ENCODE measurements around the gene OTUD1.

OTUD1 gene

GRCh38 chr10:23472181-23472580, 33.3 kb downstream of the OTUD1 start:
- peaks cover 4% of the 10 kb centered on the region for H3K9me3 Mint-ChIP-seq
- no peak overlapping the region for H3K27ac Mint-ChIP-seq

GRCh38 chr10:23474081-23474480, 35.2 kb downstream of the OTUD1 start:
- ATAC-seq = no peak
- peaks cover 11% of the 10 kb centered on the region for H3K27me3 Mint-ChIP-seq
- no peaks in the 10 kb centered on the region for H3K36me3 Mint-ChIP-seq
- H3K4me1 Mint-ChIP-seq = peaks cover 12% of the 10 kb centered on the region
- H3K27ac Mint-ChIP-seq = no peak overlapping the region
- no peak overlapping the region for H3K4me3 Mint-ChIP-seq
- no peaks in the 10 kb centered on the region for H3K9me3 Mint-ChIP-seq

More at GRCh38 chr10:23472181-23472580, 33.3 kb downstream of the OTUD1 start:
- no peak for ATAC-seq
- Mint-ChIP-seq H3K4me1 (peaks cover 17% of the 10 kb centered on the region), H3K4me3 (no peak overlapping the region), H3K27me3 (peaks cover 11% of the 10 kb centered on the region), H3K36me3 (no peaks in the 10 kb centered on the region)

GRCh38 chr10:23474626-23475025, 35.8 kb downstream of the OTUD1 start:
- Mint-ChIP-seq H3K9me3 (no peaks in the 10 kb centered on the region), H3K4me1 (peaks cover 6% of the 10 kb centered on the region), H3K27me3 (peaks cover 7% of the 10 kb centered on the region), H3K27ac (no peak overlapping the region), H3K36me3 (no peaks in the 10 kb centered on the region), H3K4me3 (no peak overlapping the region)
- ATAC-seq = no peak

- no peaks in the 10 kb centered on the region for H3K4me1 Mint-ChIP-seq
- no peak overlapping the region for H3K4me3 Mint-ChIP-seq
- H3K27ac Mint-ChIP-seq = no peak overlapping the region
- H3K27me3 Mint-ChIP-seq = no peaks in the 10 kb centered on the region
- no peak for ATAC-seq
- no peaks in the 10 kb centered on the region for H3K9me3 Mint-ChIP-seq
- H3K36me3 Mint-ChIP-seq = no peaks in the 10 kb centered on the region
Measured at GRCh38 chr10:23478570-23478969, 39.7 kb downstream of the OTUD1 start.

- no peak overlapping the region for H3K4me3 Mint-ChIP-seq
- H3K9me3 Mint-ChIP-seq = no peaks in the 10 kb centered on the region
- no peaks in the 10 kb centered on the region for H3K27me3 Mint-ChIP-seq
- H3K4me1 Mint-ChIP-seq = no peaks in the 10 kb centered on the region
- H3K36me3 Mint-ChIP-seq = no peaks in the 10 kb centered on the region
- ATAC-seq = no peak
- H3K27ac Mint-ChIP-seq = no peak overlapping the region
Measured at GRCh38 chr10:23479798-23480473, 41.1 kb downstream of the OTUD1 start.

- Mint-ChIP-seq H3K36me3 (no peaks in the 10 kb centered on the region), H3K9me3 (no peaks in the 10 kb centered on the region), H3K27me3 (no peaks in the 10 kb centered on the region), H3K4me3 (no peak overlapping the region), H3K4me1 (no peaks in the 10 kb centered on the region), H3K27ac (no peak overlapping the region)
- no peak for ATAC-seq
Measured at GRCh38 chr10:23481363-23481961, 42.6 kb downstream of the OTUD1 start.

- H3K9me3 Mint-ChIP-seq = peaks cover 3% of the 10 kb centered on the region
- no peak for ATAC-seq
- H3K36me3 Mint-ChIP-seq = no peaks in the 10 kb centered on the region
- no peak overlapping the region for H3K4me3 Mint-ChIP-seq
- no peak overlapping the region for H3K27ac Mint-ChIP-seq
- H3K27me3 Mint-ChIP-seq = no peaks in the 10 kb centered on the region
- no peaks in the 10 kb centered on the region for H3K4me1 Mint-ChIP-seq
Measured at GRCh38 chr10:23490115-23490514, 51.2 kb downstream of the OTUD1 start.

All from stimulated activated memory B cell treated with anti-CD40 and anti-IgM and Interleukin-4, amounts not matched to agents 10 μg/mL and 1 μg/mL and 100 μg/mL, for 72 hours (primary cell).